Measurements from ENCODE around the gene EHMT2.
"Not testable (repeated sequence)": the region's sequence is repeated elsewhere in the genome, so short reads cannot be mapped to it uniquely, and the experiment has no call there.

EHMT2 gene

DNA sequence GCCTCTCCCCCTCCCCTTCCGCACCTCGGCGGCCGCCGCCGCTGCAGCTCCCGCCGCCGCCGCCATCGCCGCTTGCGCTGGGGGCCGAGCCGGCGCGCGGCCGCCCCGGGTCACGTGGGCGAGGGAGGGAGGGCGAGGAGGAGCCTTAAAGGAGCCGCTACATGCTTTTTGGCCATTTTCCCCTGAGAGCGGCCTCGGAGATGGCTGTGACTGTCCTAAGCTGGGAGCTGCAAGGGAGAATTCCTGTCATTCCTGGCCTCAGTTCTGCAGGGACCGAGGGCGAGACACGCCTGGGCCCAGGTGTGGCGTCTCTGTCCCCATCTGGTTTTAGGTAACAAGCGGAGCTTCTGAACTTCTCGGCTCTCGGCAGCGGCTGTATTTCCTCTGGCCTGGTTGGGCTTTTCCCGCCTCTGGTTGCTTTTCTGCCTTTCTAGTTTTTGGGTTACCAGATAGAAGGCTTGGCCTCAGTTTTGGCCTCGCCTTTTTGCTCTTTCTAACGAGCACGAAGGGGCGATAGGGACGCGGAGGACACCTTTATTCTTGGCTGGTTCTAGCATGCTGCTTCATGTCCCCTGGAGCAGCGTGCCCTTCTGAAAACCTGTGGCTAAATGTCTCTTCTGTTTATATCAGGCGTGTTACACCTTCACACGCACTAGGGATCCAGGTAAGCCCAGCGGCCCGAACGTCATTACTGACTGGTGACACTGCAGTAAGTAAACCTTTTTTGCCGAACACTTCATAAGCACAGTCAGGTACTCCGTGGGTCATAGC lies at the start of gene EHMT2:
TSS of gene EHMT2 (minus strand) at position 87 of the 771 bp plus-strand sequence. CDS start at position 66, 21 bp downstream.
- peak; percentile 81 for DNase-seq

DNA sequence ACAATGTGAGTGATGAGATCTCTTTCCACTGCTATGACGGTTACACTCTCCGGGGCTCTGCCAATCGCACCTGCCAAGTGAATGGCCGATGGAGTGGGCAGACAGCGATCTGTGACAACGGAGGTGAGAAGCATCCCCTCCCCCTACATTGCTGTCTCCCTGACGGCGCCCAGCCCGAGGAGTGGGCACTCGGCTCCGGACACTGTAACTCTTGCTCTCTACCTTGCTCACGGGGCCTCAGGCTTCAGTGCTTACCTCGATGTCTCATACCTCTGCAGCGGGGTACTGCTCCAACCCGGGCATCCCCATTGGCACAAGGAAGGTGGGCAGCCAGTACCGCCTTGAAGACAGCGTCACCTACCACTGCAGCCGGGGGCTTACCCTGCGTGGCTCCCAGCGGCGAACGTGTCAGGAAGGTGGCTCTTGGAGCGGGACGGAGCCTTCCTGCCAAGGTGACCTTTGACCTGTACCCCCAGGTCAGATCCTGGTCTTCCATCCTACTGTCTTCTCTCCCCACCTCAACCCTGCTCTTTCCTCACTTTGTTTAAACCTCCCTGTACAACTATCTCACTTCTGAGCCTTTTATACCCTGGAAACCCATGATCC lies 49.7 kb upstream of the EHMT2 start:
- no peak for DNase-seq

DNA sequence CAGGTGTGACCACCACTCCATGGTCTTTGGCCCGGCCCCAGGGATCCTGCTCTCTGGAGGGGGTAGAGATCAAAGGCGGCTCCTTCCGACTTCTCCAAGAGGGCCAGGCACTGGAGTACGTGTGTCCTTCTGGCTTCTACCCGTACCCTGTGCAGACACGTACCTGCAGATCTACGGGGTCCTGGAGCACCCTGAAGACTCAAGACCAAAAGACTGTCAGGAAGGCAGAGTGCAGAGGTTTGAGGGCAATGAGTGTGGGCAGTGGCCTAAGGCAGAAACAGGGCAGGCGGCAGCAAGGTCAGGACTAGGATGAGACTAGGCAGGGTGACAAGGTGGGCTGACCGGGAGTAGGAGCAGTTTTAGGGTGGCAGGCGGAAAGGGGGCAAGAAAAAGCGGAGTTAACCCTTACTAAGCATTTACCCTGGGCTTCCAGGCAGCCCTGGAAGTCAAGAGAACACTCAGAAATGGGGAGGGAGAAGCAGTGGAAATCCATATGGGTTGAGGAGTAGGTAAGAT lies 48.9 kb upstream of the EHMT2 start:
- DNase-seq, result no peak

DNA sequence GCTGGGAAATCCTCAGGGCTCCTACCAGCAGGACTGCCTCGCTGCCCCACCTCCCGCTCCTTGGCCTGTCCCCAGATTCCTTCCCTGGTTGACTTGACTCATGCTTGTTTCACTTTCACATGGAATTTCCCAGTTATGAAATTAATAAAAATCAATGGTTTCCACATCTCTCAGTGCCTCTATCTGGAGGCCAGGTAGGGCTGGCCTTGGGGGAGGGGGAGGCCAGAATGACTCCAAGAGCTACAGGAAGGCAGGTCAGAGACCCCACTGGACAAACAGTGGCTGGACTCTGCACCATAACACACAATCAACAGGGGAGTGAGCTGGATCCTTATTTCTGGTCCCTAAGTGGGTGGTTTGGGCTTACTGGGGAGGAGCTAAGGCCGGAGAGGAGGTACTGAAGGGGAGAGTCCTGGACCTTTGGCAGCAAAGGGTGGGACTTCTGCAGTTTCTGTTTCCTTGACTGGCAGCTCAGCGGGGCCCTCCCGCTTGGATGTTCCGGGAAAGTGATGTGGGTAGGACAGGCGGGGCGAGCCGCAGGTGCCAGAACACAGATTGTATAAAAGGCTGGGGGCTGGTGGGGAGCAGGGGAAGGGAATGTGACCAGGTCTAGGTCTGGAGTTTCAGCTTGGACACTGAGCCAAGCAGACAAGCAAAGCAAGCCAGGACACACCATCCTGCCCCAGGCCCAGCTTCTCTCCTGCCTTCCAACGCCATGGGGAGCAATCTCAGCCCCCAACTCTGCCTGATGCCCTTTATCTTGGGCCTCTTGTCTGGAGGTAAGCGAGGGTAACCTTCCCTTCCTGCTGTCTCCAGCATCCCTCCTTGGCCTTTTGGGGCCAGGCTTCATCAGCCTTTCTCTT lies 48.2 kb upstream of the EHMT2 start, which contains the start of gene CFB:
TSS of gene CFB (plus strand) at position 589 of the 863 bp plus-strand sequence. CDS start at position 716, 127 bp downstream.
- peak; percentile 31 for DNase-seq

DNA sequence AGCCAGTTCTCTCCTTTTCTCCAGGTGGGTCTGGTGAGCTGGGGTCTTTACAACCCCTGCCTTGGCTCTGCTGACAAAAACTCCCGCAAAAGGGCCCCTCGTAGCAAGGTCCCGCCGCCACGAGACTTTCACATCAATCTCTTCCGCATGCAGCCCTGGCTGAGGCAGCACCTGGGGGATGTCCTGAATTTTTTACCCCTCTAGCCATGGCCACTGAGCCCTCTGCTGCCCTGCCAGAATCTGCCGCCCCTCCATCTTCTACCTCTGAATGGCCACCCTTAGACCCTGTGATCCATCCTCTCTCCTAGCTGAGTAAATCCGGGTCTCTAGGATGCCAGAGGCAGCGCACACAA lies 47.6 kb upstream of the EHMT2 start:
- no peak for DNase-seq

DNA sequence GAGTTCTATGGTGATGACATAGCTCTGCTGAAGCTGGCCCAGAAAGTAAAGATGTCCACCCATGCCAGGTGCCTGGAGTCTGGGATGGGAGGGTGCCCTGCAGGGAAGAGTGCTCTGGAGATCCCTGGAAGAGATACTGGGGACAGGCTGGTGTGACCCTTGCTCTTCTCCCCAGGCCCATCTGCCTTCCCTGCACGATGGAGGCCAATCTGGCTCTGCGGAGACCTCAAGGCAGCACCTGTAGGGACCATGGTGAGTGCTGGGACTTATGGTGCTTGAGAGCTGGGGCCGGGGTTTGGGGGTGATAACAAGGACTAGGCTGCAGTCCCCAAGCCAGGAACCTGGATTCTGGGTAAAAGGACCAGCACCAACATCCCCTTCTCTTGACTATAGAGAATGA lies 46.2 kb upstream of the EHMT2 start:
- no peak for DNase-seq

DNA sequence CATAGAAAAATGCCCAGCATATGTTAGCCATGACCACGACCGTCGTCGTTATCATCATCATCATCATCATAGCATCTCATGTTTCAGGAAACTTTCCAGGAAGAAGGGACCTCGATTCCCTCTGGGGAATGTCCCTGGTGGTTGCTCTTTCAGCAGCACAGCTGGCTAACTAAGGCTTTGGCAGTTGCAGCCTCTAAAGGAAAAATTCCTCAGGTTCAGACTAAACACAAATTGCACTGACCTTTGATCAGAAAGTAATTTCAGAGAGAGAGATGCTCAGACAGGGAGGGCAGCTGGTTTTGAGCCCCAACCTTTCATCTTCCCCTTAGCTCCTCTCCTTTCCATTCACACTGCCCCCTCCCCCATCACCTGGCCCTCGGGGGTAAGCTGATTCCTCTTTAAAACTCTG lies 42.8 kb upstream of the EHMT2 start:
- no peak for DNase-seq

DNA sequence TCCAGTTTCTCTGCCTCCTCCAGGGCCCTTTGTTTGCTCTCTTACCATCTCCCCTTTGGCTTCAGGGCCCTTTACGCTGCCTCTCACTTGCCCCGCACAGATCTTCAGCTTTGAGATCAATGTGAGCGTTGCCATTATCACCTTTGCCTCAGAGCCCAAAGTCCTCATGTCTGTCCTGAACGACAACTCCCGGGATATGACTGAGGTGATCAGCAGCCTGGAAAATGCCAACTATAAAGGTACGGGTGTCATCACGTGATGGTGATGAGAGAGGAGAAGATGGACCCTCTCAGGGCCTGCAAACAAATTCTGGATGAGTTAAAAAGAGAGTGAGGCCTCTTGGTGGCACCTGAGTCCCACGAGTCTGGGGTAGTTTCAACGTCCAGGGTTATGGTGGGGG lies 38.3 kb upstream of the EHMT2 start:
- no peak for DNase-seq

DNA sequence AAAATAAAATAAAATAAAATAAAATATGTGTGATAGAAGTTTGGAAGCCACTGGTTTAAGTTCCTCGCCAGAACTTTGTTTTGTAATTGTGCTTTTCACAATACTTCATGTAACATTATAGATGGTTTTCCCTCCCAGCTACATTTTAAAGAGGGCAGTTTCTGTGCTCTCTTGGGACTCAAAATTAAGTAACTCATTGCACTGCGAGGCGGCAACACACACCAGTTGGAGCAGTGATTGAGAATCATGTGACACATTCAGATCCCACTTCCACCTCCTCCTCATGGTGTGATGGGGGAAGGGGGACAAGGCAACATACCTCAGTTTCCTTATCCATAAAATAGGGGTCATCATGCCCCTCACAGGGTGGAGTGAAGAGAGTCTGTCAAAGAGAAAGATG lies 37.5 kb upstream of the EHMT2 start:
- no peak for DNase-seq

DNA sequence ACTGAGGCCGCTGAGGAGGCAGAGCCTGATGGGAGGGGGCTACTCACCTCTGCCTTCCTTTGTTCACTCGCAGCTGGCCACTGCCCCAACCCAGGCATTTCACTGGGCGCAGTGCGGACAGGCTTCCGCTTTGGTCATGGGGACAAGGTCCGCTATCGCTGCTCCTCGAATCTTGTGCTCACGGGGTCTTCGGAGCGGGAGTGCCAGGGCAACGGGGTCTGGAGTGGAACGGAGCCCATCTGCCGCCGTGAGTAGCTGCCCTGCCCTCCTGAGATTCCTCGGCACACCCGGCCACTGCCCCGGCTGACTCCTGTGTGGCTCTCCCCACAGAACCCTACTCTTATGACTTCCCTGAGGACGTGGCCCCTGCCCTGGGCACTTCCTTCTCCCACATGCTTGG lies 36.0 kb upstream of the EHMT2 start:
- DNase-seq, result no peak

DNA sequence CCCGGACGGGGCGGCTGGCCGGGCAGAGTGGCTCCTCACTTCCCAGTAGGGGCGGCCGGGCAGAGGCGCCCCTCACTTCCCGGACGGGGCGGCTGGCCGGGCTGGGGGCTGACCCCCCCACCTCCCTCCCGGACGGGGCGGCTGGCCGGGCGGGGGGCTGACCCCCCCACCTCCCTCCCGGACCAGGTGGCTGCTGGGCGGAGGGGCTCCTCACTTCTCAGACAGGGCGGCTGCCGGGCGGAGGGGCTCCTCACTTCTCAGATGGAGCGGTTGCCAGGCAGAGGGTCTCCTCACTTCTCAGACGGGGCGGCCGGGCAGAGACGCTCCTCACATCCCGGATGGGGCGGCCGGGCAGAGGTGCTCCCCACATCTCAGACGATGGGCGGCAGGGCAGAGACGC lies 34.6 kb upstream of the EHMT2 start:
- DNase-seq, result not testable (repeated sequence)

DNA sequence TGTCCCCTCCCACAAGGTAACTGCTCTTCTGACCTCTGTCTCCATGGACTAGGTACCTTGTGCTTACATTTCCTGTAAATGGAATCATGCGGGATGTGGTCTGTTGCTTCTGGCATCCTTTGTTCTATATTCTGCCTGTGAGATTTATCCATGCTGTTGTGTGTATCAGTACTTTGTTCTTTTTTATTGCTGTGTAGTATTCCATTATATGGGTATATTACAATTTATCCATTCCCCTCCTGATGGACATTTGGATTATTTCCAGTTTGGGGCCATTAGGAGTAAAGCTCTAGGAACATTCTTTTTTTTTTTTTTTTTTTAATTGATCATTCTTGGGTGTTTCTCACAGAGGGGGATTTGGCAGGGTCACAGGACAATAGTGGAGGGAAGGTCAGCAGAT lies 33.5 kb upstream of the EHMT2 start:
- DNase-seq, result no peak

DNA sequence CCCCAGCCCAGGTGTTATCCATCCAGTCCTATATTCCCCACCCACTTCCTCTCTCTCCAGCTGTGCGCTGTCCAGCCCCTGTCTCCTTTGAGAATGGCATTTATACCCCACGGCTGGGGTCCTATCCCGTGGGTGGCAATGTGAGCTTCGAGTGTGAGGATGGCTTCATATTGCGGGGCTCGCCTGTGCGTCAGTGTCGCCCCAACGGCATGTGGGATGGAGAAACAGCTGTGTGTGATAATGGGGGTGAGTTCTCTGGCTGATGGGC lies 31.1 kb upstream of the EHMT2 start:
- DNase-seq, result no peak

DNA sequence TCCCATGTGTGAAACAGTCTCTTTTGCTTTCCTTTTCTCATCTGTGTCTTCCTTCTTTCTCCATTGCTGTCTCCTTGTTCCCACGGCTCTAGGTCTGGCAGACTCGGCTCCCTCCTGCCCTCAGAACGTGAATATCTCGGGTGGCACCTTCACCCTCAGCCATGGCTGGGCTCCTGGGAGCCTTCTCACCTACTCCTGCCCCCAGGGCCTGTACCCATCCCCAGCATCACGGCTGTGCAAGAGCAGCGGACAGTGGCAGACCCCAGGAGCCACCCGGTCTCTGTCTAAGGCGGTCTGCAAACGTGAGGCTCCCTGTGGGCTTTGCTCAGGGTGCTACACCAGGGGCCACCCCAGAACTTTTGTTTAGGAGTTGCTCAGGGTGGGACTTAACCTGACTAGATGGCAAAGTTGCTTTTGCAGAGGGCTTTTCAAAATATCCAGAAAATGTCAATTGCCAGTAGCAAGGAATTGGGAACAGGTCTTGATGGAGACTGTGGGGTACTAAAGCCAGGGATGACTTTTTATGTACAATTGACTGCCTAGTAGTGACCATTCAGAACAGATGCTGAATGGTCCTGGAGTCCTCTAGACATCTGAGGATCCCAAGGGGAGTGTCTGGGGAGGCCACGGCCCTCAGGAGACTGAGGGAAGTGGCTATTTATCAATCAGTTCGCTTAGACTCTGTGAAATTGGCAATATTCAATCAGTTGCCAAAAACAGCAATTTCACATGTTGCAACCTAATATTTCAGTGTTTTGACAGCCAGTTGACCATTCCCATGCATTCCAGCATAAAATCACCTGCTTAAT lies 30.6 kb upstream of the EHMT2 start:
- no peak for DNase-seq

DNA sequence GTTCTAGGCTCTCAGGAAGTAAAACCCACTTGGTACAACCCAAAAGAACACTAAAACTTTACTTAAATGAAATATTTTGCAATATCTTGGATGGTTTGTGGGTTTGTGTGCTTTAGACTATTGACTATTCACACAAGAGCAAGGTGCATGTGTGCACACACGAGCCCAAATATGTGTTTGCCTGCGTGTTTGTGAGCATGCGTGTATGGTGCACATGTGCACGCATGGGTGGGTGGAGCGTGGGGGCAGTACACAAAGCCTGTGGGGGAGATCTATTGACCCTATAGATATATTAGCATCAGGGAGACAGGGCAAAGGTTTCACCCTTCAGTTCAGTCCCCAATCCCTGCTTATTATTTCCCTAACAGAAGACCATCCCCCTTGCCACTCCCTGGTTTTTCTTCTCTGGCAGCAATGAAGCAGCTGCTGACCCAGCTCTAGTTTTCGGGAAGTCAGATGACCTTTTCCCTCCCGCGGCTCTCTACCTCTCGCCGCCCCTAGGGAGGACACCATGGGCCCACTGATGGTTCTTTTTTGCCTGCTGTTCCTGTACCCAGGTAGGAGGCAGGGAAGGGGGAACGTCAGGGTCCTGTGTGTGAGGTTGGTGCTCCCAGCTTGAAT lies 29.9 kb upstream of the EHMT2 start, which contains the start of gene C2:
TSS of gene C2 (plus strand) at position 476 of the 621 bp plus-strand sequence. CDS start at position 512, 36 bp downstream.
- DNase-seq, result no peak

DNA sequence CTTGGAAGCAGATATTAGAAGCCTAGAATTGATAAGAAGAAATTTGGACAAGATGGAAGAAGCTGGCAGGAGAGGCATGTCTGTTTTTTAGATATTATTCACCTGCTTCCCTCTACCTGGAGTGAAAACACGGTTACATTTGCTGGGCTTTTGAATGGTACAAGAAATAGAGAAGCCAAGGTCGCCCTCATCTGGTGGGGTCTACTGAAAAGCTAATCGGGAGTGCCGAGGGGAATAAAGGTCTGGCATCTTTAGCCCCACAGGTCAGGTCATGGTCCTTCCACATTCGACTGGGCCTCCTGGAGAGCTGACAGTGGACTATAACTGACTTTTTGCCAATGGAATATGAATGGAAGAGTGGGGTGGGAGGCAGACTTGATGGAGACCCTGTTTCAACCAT lies 25.4 kb upstream of the EHMT2 start:
- DNase-seq, result no peak

DNA sequence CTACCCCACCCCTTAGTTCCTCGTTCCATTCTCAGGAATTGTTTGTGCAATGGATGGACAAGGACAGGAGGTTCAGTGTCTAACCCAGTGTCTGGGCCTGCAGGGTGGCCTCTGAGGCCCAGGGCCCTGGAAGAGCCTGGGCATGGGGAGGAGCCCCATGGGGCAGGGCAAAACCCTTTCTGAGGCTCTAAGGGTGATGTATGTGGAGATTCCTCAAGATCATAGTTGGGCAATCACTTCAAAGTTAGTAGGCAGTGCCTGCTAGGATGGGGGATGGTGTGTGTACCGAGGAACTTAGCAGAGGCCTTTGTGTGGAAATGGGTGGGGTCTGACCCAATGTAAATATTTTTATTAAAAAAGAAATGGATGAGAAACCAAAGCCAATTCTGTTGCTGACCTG lies 23.3 kb upstream of the EHMT2 start:
- no peak for DNase-seq

DNA sequence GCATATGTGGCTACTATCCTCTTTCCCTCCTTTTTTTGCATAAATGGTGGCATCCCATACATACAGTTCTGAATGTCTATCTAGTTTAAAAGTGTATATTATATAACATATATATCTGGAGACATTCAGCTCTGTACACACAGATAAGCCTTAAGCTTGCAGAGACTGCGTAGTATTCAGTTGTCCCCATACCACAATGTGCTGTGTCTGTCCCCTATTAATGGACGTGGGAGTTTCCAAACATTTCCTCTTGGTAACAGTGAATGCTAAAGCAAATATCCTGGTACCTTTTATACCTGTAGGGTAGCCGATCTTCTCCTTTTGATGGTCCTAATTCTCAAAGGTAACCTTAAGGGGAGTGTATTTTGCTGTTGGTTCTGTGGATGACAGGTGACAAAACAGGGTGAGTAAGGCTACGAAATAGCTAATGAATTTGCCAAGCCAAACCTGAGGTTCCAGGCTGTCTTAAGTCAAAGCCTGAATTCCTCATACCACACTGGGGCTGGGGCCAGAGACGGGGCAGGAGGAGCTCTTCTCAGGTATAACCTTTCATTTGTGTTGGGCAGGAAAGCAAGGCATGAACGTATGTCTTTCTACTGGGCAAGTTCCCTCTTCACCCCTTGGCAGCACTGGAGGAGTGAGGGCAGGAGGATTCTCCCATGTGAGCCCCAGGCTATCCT lies 22.3 kb upstream of the EHMT2 start:
- DNase-seq, result no peak

DNA sequence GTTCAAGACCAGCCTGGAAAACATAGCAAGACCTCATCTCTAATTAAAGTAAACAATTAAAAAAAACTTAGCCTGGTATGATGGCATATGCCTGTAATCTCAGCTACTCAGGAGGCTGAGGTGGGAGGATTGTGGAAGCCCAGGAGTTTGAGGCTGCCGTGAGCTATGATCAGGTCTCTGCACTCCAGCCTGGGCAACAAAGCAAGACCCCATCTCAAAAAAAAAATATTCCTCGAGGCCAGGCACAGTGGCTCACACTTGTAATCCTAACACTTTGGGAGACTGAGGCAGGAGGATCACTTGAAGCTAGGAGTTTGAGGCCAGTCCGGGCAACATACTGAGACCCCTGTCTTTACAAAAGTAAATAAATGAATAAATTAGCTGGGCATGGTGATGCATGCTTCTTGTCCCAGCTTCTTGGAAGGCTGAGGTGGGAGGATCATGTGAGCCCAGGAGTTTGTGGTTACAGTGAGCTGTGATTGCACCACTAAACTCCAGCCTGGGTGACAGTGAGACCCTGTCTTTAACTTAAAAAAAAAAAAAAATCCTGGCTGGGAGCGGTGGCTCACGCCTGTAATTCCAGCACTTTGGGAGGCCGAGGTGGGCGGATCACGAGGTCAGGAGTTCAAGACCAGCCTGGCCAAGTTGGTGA lies 20.7 kb upstream of the EHMT2 start:
- no peak for DNase-seq

DNA sequence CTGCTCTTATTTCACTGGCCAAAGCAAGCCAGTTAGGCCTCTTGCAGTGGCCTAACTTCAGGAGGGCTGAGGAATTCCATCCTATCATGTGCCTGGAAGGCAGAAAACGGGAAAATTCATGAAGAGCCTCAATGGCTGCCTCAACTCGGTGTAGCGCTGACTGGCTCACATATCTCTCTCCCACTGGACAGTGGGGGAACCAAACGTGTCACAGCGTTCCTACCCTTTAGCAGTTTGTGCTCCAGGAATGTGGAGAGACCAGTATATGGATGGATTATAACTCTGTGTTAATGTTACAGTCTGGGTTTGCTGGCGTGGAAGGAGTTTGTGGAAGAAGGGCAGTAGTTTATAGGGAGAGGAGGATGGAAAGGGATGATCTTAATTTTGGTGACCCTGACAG lies 18.3 kb upstream of the EHMT2 start:
- no peak for DNase-seq

DNA sequence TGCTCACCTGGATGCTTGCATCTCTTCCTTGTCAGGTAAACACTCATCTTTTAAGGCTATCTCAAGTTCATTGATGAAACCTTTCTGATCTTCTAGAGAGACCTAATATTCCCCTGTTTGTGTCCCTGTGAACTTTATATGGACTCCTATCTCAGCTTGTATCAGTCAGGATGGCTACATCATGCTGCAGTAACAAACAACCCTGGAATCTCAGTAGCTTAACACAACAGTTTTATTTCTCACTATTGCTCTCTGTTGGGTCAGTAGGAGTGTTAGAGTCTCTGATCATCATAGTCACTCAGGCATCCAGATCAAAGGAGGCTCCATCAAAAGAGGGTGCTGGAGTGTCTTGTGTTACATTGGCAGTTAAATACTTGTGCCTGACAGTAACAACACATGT lies 17.9 kb upstream of the EHMT2 start:
- no peak for DNase-seq
